Panc1 (cell line): ENCODE data around the gene PRKAA1. TPM values are rescaled to one million over a fixed set of nuclear protein-coding genes. Genes with fewer than 3 reads are reported as not detected.

ENCODE experiments used
- ATAC-seq: fragments of 200-7000 bp; cut with Tn5 transposase; 2 replicates; pipeline ENCODE4 v1.9.1; 2020; ENCODE audit warnings: mild to moderate bottlenecking, moderate library complexity
- BruUV-seq: library from RNA; stranded (reverse); fragments of 400-500 nt; replicated peaks from 2 replicates; lab custom pipeline; 2021; lab: Mats Ljungman, UMichigan
- CTCF ChIA-PET: fragments of 300-600 bp; sonication (Branson Sonifier 250); formaldehyde crosslinking; loops from one replicate; lab custom pipeline; 2022; ENCODE audit warnings: antibody characterized with exemption; lab: Charles Lee
- POLR2A ChIA-PET: fragments of 300-600 bp; sonication (Branson Sonifier 250); formaldehyde crosslinking; loops from one replicate; lab custom pipeline; 2022; ENCODE audit warnings: antibody characterized with exemption; lab: Charles Lee
- DNase-seq: peaks from one replicate; pipeline ENCODE4 v3.0.0-alpha.2; 2010; ENCODE audit warnings: low read depth, low spot score
- H3K27ac ChIP-seq: 2 replicates; pipeline ENCODE4 v1.5.1; 2011; ENCODE audit warnings: mild to moderate bottlenecking, low read length, inconsistent platforms
- H3K27me3 ChIP-seq: fragments of 200-500 bp; sonication (Bioruptor generic); 2 replicates; pipeline ENCODE4 v1.6.0; 2014; ENCODE audit warnings: low read length, inconsistent platforms; ENCODE audit not compliant: control insufficient read depth, insufficient read depth
- H3K36me3 ChIP-seq: fragments of 200-500 bp; sonication (Bioruptor generic); 2 replicates; pipeline ENCODE4 v1.5.1; 2014; ENCODE audit warnings: inconsistent platforms, mild to moderate bottlenecking, low read length, moderate library complexity; ENCODE audit not compliant: control insufficient read depth, insufficient read depth
- H3K4me1 ChIP-seq: 2 replicates; pipeline ENCODE4 v1.5.1; 2011; ENCODE audit warnings: inconsistent platforms, mild to moderate bottlenecking, low read length, moderate library complexity; ENCODE audit not compliant: control insufficient read depth, insufficient read depth
- H3K4me3 ChIP-seq, 2 experiments: 2 replicates each; pipeline ENCODE4 v1.5.1; 2011 to 2012; ENCODE audit warnings: low read depth in 2 of 2, low read length in 2 of 2, mild to moderate bottlenecking in 2 of 2, inconsistent platforms in 1 of 2, moderate library complexity in 1 of 2
- H3K9me3 ChIP-seq: fragments of 200-500 bp; sonication (Bioruptor generic); 2 replicates; pipeline ENCODE4 v1.5.1; 2014; ENCODE audit warnings: low read depth, mild to moderate bottlenecking, inconsistent platforms, low read length, moderate library complexity; ENCODE audit not compliant: control insufficient read depth, insufficient read depth
- CTCF ChIP-seq: fragments of 450-650 bp; IDR thresholded peaks from 2 replicates; pipeline ENCODE4 v1.5.1; 2017; ENCODE audit warnings: mild to moderate bottlenecking
- POLR2AphosphoS5 ChIP-seq: IDR thresholded peaks from 2 replicates; pipeline ENCODE4 v1.6.1; 2012; ENCODE audit warnings: mild to moderate bottlenecking, low read depth, low read length, moderate library complexity
- SIN3A ChIP-seq: IDR thresholded peaks from 2 replicates; pipeline ENCODE4 v1.6.1; 2012; ENCODE audit warnings: low read depth, mild to moderate bottlenecking, low read length, moderate library complexity, borderline replicate concordance; ENCODE audit not compliant: insufficient read depth
- TCF7L2 ChIP-seq: IDR thresholded peaks from 2 replicates; pipeline ENCODE4 v1.6.1; 2011; ENCODE audit warnings: mild to moderate bottlenecking, low read depth, low read length, inconsistent platforms
- in situ Hi-C: cut with HindIII; loops from 2 replicates; pipeline ENCODE4 v1.10.0; 2016; ENCODE audit warnings: low sequenced_read_pairs, low pct_unique_long_range_greater_than_20kb
- intact Hi-C: fragments of 100-400 bp; cut with micrococcal nuclease; formaldehyde crosslinking; loops from one replicate; pipeline ENCODE4 v1.10.0; 2022; ENCODE audit not compliant: unreplicated experiment
- total RNA-seq: library from RNA; stranded (reverse); gene quantifications from one replicate; pipeline ENCODE4 v1.2.1, GENCODE V29; 2021; ENCODE audit not compliant: unreplicated experiment
- TF ChIP-seq, protein P1 (sequence below), 2 experiments: IDR thresholded peaks; 2 replicates each; pipeline ENCODE4 v1.6.1; 2011 to 2012; ENCODE audit warnings: low read depth in 2 of 2, control low read depth in 1 of 2, low read length in 1 of 2, mild to moderate bottlenecking in 1 of 2, moderate library complexity in 1 of 2; ENCODE audit not compliant: insufficient read depth in 1 of 2

Gene PRKAA1
- total RNA-seq, 1 experiment from 2014 or later = 75.8 TPM

- ChIA-PET CTCF (no interaction called here), POLR2A (interaction anchor here (0.7 kb wide), 1 partner anchor 1918 kb away, joined by 4 read pairs; no protein-coding TSS in a partner anchor)
- DNase-seq = no peak
- no peak for ATAC-seq
- no peaks in the 10 kb centered on the region for H3K27me3 ChIP-seq
- H3K4me3 ChIP-seq = no peak overlapping the region
- H3K9me3 ChIP-seq = no peaks in the 10 kb centered on the region
- no peak overlapping the region for H3K27ac ChIP-seq
- BruUV-seq = no TSS peak
- TF ChIP-seq, protein P1, sequence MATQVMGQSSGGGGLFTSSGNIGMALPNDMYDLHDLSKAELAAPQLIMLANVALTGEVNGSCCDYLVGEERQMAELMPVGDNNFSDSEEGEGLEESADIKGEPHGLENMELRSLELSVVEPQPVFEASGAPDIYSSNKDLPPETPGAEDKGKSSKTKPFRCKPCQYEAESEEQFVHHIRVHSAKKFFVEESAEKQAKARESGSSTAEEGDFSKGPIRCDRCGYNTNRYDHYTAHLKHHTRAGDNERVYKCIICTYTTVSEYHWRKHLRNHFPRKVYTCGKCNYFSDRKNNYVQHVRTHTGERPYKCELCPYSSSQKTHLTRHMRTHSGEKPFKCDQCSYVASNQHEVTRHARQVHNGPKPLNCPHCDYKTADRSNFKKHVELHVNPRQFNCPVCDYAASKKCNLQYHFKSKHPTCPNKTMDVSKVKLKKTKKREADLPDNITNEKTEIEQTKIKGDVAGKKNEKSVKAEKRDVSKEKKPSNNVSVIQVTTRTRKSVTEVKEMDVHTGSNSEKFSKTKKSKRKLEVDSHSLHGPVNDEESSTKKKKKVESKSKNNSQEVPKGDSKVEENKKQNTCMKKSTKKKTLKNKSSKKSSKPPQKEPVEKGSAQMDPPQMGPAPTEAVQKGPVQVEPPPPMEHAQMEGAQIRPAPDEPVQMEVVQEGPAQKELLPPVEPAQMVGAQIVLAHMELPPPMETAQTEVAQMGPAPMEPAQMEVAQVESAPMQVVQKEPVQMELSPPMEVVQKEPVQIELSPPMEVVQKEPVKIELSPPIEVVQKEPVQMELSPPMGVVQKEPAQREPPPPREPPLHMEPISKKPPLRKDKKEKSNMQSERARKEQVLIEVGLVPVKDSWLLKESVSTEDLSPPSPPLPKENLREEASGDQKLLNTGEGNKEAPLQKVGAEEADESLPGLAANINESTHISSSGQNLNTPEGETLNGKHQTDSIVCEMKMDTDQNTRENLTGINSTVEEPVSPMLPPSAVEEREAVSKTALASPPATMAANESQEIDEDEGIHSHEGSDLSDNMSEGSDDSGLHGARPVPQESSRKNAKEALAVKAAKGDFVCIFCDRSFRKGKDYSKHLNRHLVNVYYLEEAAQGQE (IDR thresholded peaks at IDR 0.05; ENCODE audit: insufficient read depth in 1 of 2, low read depth in 2 of 2, low read length in 1 of 2) = no peak
- TF ChIP-seq CTCF = no peak
- TF ChIP-seq TCF7L2 = no peak
- no peak for TF ChIP-seq SIN3A
- H3K36me3 ChIP-seq = 0 out of 2 replicates have a peak, but pooled peaks cover 2% of the 10 kb centered on the region
- H3K4me1 ChIP-seq = no peaks in the 10 kb centered on the region
- in situ Hi-C loops = no loop called here
- intact Hi-C loops = no loop called here
These were observed 51.5 kb downstream of the PRKAA1 start for GRCh38 chr5:40746703-40747102.

GRCh38 chr5:40743771-40744170 lies 54.4 kb downstream of the PRKAA1 start:
- TF ChIP-seq CTCF = no peak
- TF ChIP-seq, protein P1 (IDR thresholded peaks at IDR 0.05; ENCODE audit: insufficient read depth in 1 of 2, low read depth in 2 of 2, low read length in 1 of 2) = no peak
- no peak for TF ChIP-seq POLR2AphosphoS5
- TF ChIP-seq TCF7L2 = no peak
- no peak for TF ChIP-seq SIN3A
- intact Hi-C loops (no loop called here), in situ Hi-C loops (no loop called here)
- DNase-seq (no peak), ATAC-seq (no peak)
- Histone ChIP-seq H3K9me3 (no peaks in the 10 kb centered on the region; the same call in 1 of the 2 replicates), H3K4me3 (no peak overlapping the region), H3K4me1 (no peaks in the 10 kb centered on the region), H3K27ac (no peak overlapping the region), H3K36me3 (0 out of 2 replicates have a peak, but pooled peaks cover 2% of the 10 kb centered on the region), H3K27me3 (no peaks in the 10 kb centered on the region)
- no TSS peak for BruUV-seq
- ChIA-PET CTCF (interaction anchor here (0.6 kb wide), 1 partner anchor 27 kb away, joined by 7 read pairs; no protein-coding TSS in a partner anchor), POLR2A (no interaction called here)
